GM19468 (cell line): ENCODE data around the gene SORCS1.

Source experiments
- ATAC-seq: cut with Tn5 transposase; IDR thresholded peaks from one replicate; pipeline ENCODE4 v1.9.1; 2021; ENCODE audit warnings: mild to moderate bottlenecking, moderate library complexity, moderate number of reproducible peaks; ENCODE audit not compliant: unreplicated experiment; ENCODE audit errors: extremely low read depth

SORCS1 gene

DNA sequence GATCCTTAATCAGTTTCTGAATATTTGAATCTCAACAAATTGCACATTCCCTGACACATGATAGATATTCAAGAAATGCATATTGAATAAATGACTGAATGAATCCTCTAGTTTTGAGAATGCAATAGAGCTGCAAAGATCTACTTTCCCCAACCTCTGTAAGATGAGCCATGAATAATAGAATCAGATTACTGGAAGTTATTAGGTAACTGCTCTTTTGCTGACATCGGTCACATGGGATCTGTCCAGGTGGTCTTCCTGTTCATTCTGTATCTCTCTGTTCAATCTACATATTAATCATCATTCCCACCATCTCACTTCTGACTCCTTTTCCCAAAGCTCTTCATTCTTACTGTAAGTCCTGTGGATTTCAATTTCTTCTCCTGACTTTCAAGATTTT lies 638.7 kb downstream of the SORCS1 start:
- ATAC-seq = no peak
